Measurements from ENCODE around the gene SGPP1.

The SGPP1 gene

GRCh38 chr14:63689132-63689531, 38.7 kb downstream of the SGPP1 start:
- TF ChIP-seq, protein P1, sequence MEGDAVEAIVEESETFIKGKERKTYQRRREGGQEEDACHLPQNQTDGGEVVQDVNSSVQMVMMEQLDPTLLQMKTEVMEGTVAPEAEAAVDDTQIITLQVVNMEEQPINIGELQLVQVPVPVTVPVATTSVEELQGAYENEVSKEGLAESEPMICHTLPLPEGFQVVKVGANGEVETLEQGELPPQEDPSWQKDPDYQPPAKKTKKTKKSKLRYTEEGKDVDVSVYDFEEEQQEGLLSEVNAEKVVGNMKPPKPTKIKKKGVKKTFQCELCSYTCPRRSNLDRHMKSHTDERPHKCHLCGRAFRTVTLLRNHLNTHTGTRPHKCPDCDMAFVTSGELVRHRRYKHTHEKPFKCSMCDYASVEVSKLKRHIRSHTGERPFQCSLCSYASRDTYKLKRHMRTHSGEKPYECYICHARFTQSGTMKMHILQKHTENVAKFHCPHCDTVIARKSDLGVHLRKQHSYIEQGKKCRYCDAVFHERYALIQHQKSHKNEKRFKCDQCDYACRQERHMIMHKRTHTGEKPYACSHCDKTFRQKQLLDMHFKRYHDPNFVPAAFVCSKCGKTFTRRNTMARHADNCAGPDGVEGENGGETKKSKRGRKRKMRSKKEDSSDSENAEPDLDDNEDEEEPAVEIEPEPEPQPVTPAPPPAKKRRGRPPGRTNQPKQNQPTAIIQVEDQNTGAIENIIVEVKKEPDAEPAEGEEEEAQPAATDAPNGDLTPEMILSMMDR (IDR thresholded peaks at IDR 0.05; ENCODE audit: low read length, missing control alignments): no peak
- DNase-seq (ENCODE audit: low read depth): no peak
- no peak overlapping the region for H3K4me3 ChIP-seq (replicated peaks; ENCODE audit: low read depth, low read length)

GRCh38 chr14:63686926-63687325, 40.9 kb downstream of the SGPP1 start:
- no peak overlapping the region for H3K4me3 ChIP-seq (replicated peaks; ENCODE audit: low read depth, low read length)
- TF ChIP-seq, protein P1 (IDR thresholded peaks at IDR 0.05; ENCODE audit: low read length, missing control alignments): no peak
- no peak for DNase-seq (ENCODE audit: low read depth)

DNA sequence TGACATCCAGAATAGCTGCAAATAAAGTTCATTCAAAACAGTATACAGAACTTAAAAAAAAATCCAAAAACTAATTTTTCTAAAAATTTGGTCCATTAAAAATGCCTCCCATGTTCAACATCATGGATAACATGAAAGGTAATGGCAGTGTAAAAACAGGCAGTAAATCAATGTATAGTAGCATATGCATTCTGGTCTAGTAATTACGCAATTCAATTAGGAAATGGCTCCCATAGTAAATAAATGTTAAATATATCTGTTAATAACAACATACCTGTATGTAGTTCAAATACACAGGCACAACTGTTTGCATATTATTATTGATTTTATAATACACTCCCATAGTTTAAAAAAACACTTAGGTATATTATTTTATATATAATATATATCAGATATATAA, 42.5 kb downstream of the SGPP1 start:
- TF ChIP-seq, protein P1 (IDR thresholded peaks at IDR 0.05; ENCODE audit: low read length, missing control alignments): no peak
- H3K4me3 ChIP-seq (replicated peaks; ENCODE audit: low read depth, low read length): no peak overlapping the region
- DNase-seq (ENCODE audit: low read depth): no peak

- DNase-seq (ENCODE audit: low read depth): no peak
- TF ChIP-seq, protein P1 (IDR thresholded peaks at IDR 0.05; ENCODE audit: low read length, missing control alignments): no peak
- no peak overlapping the region for H3K4me3 ChIP-seq (replicated peaks; ENCODE audit: low read depth, low read length)
These were observed 44.9 kb downstream of the SGPP1 start for GRCh38 chr14:63682727-63683593.

GRCh38 chr14:63678536-63678935, 49.3 kb downstream of the SGPP1 start:
- H3K4me3 ChIP-seq (replicated peaks; ENCODE audit: low read depth, low read length): no peak overlapping the region
- TF ChIP-seq, protein P1 (IDR thresholded peaks at IDR 0.05; ENCODE audit: low read length, missing control alignments): no peak
- DNase-seq (ENCODE audit: low read depth): no peak

- DNase-seq (ENCODE audit: low read depth): peak; percentile 64
- H3K4me3 ChIP-seq (replicated peaks; ENCODE audit: low read depth, low read length): no peak overlapping the region
- TF ChIP-seq, protein P1 (IDR thresholded peaks at IDR 0.05; ENCODE audit: low read length, missing control alignments): no peak
These were observed 49.9 kb downstream of the SGPP1 start for GRCh38 chr14:63677891-63678379.
